HEK293 (cell line): ENCODE data around the gene LCN1.

ENCODE experiments used
- CTCF ChIA-PET: fragments of 350-600 bp; formaldehyde crosslinking; extraction: SDS; loops from one replicate; lab custom pipeline; 2021; ENCODE audit warnings: antibody characterized with exemption; lab: Yijun Ruan, JAX
- POLR2A ChIA-PET: fragments of 300-600 bp; formaldehyde crosslinking; extraction: SDS; loops from one replicate; lab custom pipeline; 2020; ENCODE audit warnings: antibody characterized with exemption, inconsistent platforms; lab: Yijun Ruan, JAX
- H3K27ac ChIP-seq: fragments of 200-500 bp; sonication (Bioruptor generic); 2 replicates; pipeline ENCODE4 v1.5.1; 2014; ENCODE audit warnings: low read depth, low read length, control low read depth, inconsistent platforms; ENCODE audit errors: extremely low read depth
- H3K36me3 ChIP-seq, 2 experiments: fragments of 200-500 bp in 1 of 2; sonication (Bioruptor generic) in 1 of 2; 1 replicate in 1 of 2; 2 replicates in 1 of 2; pipeline ENCODE4 v1.5.1; 2014 to 2017; ENCODE audit warnings: inconsistent platforms in 2 of 2, low read length in 2 of 2; ENCODE audit not compliant: control insufficient read depth in 2 of 2, insufficient read depth in 1 of 2
- H3K4me1 ChIP-seq: fragments of 200-500 bp; sonication (Bioruptor generic); 2 replicates; pipeline ENCODE4 v1.5.1; 2014; ENCODE audit warnings: mild to moderate bottlenecking, low read length, inconsistent platforms; ENCODE audit not compliant: control insufficient read depth, insufficient read depth
- H3K4me3 ChIP-seq: 2 replicates; pipeline ENCODE4 v1.5.1; 2011; ENCODE audit warnings: low read depth, mild to moderate bottlenecking, control low read depth, low read length, moderate library complexity
- H3K9me3 ChIP-seq: fragments of 200-500 bp; sonication (Bioruptor generic); 2 replicates; pipeline ENCODE4 v1.5.1; 2014; ENCODE audit warnings: low read depth, low read length, inconsistent platforms; ENCODE audit not compliant: control insufficient read depth, insufficient read depth
- GFI1B ChIP-seq: fragments of 450-650 bp; formaldehyde crosslinking; IDR thresholded peaks from 2 replicates; pipeline ENCODE4 v1.5.1; 2016; ENCODE audit warnings: missing biosample characterization, missing genetic modification characterization
- GLI4 ChIP-seq: fragments of 450-650 bp; formaldehyde crosslinking; IDR thresholded peaks from 2 replicates; pipeline ENCODE4 v1.5.1; 2016; ENCODE audit warnings: missing biosample characterization, missing genetic modification characterization
- IKZF3 ChIP-seq: fragments of 450-650 bp; IDR thresholded peaks from 2 replicates; pipeline ENCODE4 v1.5.0; 2018; ENCODE audit warnings: missing biosample characterization, mild to moderate bottlenecking, missing genetic modification characterization, moderate library complexity
- KLF7 ChIP-seq: fragments of 450-650 bp; formaldehyde crosslinking; IDR thresholded peaks from 2 replicates; pipeline ENCODE4 v1.5.1; 2016; ENCODE audit warnings: missing biosample characterization, missing genetic modification characterization, borderline replicate concordance
- KLF8 ChIP-seq: fragments of 450-650 bp; formaldehyde crosslinking; IDR thresholded peaks from 2 replicates; pipeline ENCODE4 v1.5.1; 2016; ENCODE audit warnings: missing biosample characterization, missing genetic modification characterization
- SP2 ChIP-seq: fragments of 450-650 bp; formaldehyde crosslinking; IDR thresholded peaks from 2 replicates; pipeline ENCODE4 v1.5.1; 2016; ENCODE audit warnings: missing biosample characterization, missing genetic modification characterization
- ZBTB21 ChIP-seq: fragments of 450-650 bp; formaldehyde crosslinking; IDR thresholded peaks from 2 replicates; pipeline ENCODE4 v1.5.1; 2017; ENCODE audit warnings: missing biosample characterization, missing genetic modification characterization
- ZEB2 ChIP-seq: fragments of 450-650 bp; formaldehyde crosslinking; IDR thresholded peaks from 2 replicates; pipeline ENCODE4 v1.5.1; 2016; ENCODE audit warnings: missing biosample characterization, missing genetic modification characterization
- ZNF10 ChIP-seq: fragments of 450-650 bp; formaldehyde crosslinking; IDR thresholded peaks from 2 replicates; pipeline ENCODE4 v1.5.1; 2017; ENCODE audit warnings: missing biosample characterization, missing genetic modification characterization
- ZNF169 ChIP-seq: fragments of 450-650 bp; formaldehyde crosslinking; IDR thresholded peaks from 2 replicates; pipeline ENCODE4 v1.5.1; 2016; ENCODE audit warnings: missing biosample characterization, missing genetic modification characterization
- ZNF274 ChIP-seq, 2 experiments: fragments of 200-500 bp in 1 of 2; fragments of 450-650 bp in 1 of 2; sonication (Bioruptor generic) in 1 of 2; formaldehyde crosslinking in 1 of 2; IDR thresholded peaks; 2 replicates each; pipeline versions ENCODE4 v1.5.1 to v1.6.1; 2014 to 2016; ENCODE audit warnings: borderline replicate concordance in 1 of 2, inconsistent platforms in 1 of 2, low read length in 1 of 2, missing biosample characterization in 1 of 2, missing genetic modification characterization in 1 of 2
- ZNF366 ChIP-seq: fragments of 450-650 bp; formaldehyde crosslinking; conservative IDR thresholded peaks from 2 replicates; pipeline ENCODE4 v1.5.1; 2016; ENCODE audit warnings: missing biosample characterization, missing genetic modification characterization
- ZNF473 ChIP-seq: fragments of 450-650 bp; formaldehyde crosslinking; IDR thresholded peaks from 2 replicates; pipeline ENCODE4 v1.5.1; 2017; ENCODE audit warnings: missing biosample characterization, missing genetic modification characterization
- ZNF514 ChIP-seq: fragments of 450-650 bp; formaldehyde crosslinking; IDR thresholded peaks from 2 replicates; pipeline ENCODE4 v1.5.1; 2016; ENCODE audit warnings: missing biosample characterization, missing genetic modification characterization
- ZNF585B ChIP-seq: fragments of 450-650 bp; formaldehyde crosslinking; IDR thresholded peaks from 2 replicates; pipeline ENCODE4 v1.5.1; 2016; ENCODE audit warnings: missing biosample characterization, missing genetic modification characterization
- ZNF670 ChIP-seq: fragments of 450-650 bp; formaldehyde crosslinking; IDR thresholded peaks from 2 replicates; pipeline ENCODE4 v1.5.1; 2016; ENCODE audit warnings: missing biosample characterization, missing genetic modification characterization, low read depth
- TF ChIP-seq, protein P1 (sequence below): fragments of 450-650 bp; formaldehyde crosslinking; IDR thresholded peaks from 2 replicates; pipeline ENCODE4 v1.5.1; 2016; ENCODE audit warnings: missing biosample characterization, missing genetic modification characterization, low read depth
- TF ChIP-seq, protein P2 (sequence below): fragments of 450-650 bp; formaldehyde crosslinking; IDR thresholded peaks from 2 replicates; pipeline ENCODE4 v1.5.1; 2017; ENCODE audit warnings: missing biosample characterization, missing genetic modification characterization
- TF ChIP-seq, protein P3 (sequence below): fragments of 450-650 bp; formaldehyde crosslinking; IDR thresholded peaks from 2 replicates; pipeline ENCODE4 v1.5.1; 2016; ENCODE audit warnings: missing biosample characterization, missing genetic modification characterization
- TF ChIP-seq, protein P4 (sequence below): fragments of 450-650 bp; formaldehyde crosslinking; optimal IDR thresholded peaks from 2 replicates; pipeline ENCODE3; 2016; ENCODE audit warnings: missing biosample characterization, mild to moderate bottlenecking, missing genetic modification characterization
- TF ChIP-seq, protein P5 (sequence below): fragments of 450-650 bp; formaldehyde crosslinking; IDR thresholded peaks from 2 replicates; pipeline ENCODE4 v1.5.1; 2016; ENCODE audit warnings: missing biosample characterization, missing genetic modification characterization

LCN1 gene

DNA sequence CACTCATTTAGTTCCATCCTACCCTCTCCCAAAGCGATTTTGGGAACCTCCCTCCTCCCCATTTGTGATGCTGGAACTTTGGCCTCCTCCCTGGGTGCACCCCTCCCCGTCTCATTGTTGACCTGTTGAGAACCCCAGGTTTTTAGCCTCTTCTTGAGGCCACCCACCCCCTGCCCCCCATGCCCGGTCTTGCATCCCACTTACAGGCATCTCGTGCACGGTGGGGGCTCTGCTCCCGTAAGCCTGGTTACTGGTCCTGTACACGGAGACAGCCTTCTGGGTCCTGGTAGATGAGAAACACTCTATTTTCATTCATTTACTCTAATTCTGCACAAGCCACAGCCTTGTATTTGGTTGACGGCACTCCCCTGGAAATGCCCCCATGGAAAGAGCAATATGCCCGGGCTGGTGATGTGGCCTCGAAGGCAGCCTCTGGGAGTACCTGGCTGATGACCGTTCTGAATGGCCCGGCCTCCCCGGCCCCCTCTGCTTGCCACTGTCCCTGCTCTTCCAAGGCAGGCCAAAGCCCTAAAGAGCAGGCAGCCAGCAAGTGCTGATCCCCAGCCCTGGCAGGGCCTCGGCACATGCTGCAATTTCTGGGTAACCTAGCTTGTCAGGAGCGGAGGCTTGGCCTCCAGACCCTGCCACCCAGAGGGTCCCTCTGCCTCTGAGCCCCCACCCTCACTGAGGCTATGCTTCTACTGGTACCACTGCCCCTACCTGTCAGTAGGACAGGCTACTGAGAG lies 22.7 kb upstream of the LCN1 start:
- no peak for TF ChIP-seq ZNF514 (tag by site-specific recombination)
- no peak for TF ChIP-seq ZNF10
- TF ChIP-seq ZNF366 (tag by site-specific recombination), result no peak
- TF ChIP-seq, protein P1, sequence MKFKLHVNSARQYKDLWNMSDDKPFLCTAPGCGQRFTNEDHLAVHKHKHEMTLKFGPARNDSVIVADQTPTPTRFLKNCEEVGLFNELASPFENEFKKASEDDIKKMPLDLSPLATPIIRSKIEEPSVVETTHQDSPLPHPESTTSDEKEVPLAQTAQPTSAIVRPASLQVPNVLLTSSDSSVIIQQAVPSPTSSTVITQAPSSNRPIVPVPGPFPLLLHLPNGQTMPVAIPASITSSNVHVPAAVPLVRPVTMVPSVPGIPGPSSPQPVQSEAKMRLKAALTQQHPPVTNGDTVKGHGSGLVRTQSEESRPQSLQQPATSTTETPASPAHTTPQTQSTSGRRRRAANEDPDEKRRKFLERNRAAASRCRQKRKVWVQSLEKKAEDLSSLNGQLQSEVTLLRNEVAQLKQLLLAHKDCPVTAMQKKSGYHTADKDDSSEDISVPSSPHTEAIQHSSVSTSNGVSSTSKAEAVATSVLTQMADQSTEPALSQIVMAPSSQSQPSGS (tag by site-specific recombination), result no peak
- TF ChIP-seq ZNF670 (tag by site-specific recombination), result no peak
- no peak for TF ChIP-seq IKZF3
- TF ChIP-seq ZNF169 (tag by site-specific recombination), result no peak
- TF ChIP-seq GFI1B (tag by site-specific recombination), result no peak
- TF ChIP-seq, protein P2, sequence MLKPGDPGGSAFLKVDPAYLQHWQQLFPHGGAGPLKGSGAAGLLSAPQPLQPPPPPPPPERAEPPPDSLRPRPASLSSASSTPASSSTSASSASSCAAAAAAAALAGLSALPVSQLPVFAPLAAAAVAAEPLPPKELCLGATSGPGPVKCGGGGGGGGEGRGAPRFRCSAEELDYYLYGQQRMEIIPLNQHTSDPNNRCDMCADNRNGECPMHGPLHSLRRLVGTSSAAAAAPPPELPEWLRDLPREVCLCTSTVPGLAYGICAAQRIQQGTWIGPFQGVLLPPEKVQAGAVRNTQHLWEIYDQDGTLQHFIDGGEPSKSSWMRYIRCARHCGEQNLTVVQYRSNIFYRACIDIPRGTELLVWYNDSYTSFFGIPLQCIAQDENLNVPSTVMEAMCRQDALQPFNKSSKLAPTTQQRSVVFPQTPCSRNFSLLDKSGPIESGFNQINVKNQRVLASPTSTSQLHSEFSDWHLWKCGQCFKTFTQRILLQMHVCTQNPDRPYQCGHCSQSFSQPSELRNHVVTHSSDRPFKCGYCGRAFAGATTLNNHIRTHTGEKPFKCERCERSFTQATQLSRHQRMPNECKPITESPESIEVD, result no peak
- no peak for TF ChIP-seq ZEB2 (tag by site-specific recombination)
- TF ChIP-seq KLF7 (tag by site-specific recombination), result no peak
- TF ChIP-seq, protein P3, sequence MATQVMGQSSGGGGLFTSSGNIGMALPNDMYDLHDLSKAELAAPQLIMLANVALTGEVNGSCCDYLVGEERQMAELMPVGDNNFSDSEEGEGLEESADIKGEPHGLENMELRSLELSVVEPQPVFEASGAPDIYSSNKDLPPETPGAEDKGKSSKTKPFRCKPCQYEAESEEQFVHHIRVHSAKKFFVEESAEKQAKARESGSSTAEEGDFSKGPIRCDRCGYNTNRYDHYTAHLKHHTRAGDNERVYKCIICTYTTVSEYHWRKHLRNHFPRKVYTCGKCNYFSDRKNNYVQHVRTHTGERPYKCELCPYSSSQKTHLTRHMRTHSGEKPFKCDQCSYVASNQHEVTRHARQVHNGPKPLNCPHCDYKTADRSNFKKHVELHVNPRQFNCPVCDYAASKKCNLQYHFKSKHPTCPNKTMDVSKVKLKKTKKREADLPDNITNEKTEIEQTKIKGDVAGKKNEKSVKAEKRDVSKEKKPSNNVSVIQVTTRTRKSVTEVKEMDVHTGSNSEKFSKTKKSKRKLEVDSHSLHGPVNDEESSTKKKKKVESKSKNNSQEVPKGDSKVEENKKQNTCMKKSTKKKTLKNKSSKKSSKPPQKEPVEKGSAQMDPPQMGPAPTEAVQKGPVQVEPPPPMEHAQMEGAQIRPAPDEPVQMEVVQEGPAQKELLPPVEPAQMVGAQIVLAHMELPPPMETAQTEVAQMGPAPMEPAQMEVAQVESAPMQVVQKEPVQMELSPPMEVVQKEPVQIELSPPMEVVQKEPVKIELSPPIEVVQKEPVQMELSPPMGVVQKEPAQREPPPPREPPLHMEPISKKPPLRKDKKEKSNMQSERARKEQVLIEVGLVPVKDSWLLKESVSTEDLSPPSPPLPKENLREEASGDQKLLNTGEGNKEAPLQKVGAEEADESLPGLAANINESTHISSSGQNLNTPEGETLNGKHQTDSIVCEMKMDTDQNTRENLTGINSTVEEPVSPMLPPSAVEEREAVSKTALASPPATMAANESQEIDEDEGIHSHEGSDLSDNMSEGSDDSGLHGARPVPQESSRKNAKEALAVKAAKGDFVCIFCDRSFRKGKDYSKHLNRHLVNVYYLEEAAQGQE (tag by site-specific recombination), result no peak
- no peak overlapping the region for H3K4me3 ChIP-seq
- H3K27ac ChIP-seq, result no peak overlapping the region
- peaks cover 0 to 20% of the 10 kb centered on the region in 2 experiments; a peak in 2 of 3 replicates for H3K36me3 ChIP-seq
- no peaks in the 10 kb centered on the region for H3K9me3 ChIP-seq
- ChIA-PET CTCF (interaction anchor here (0.8 to 1.2 kb wide), 2 partner anchors 8 to 86 kb away, joined by 3 to 5 read pairs; no protein-coding TSS in a partner anchor), POLR2A (interaction anchor here (0.9 kb wide), 2 partner anchors 18 to 30 kb away, joined by 3 to 6 read pairs; no protein-coding TSS in a partner anchor)
- peaks cover 5% of the 10 kb centered on the region; the same call in 1 of the 2 replicates for H3K4me1 ChIP-seq

DNA sequence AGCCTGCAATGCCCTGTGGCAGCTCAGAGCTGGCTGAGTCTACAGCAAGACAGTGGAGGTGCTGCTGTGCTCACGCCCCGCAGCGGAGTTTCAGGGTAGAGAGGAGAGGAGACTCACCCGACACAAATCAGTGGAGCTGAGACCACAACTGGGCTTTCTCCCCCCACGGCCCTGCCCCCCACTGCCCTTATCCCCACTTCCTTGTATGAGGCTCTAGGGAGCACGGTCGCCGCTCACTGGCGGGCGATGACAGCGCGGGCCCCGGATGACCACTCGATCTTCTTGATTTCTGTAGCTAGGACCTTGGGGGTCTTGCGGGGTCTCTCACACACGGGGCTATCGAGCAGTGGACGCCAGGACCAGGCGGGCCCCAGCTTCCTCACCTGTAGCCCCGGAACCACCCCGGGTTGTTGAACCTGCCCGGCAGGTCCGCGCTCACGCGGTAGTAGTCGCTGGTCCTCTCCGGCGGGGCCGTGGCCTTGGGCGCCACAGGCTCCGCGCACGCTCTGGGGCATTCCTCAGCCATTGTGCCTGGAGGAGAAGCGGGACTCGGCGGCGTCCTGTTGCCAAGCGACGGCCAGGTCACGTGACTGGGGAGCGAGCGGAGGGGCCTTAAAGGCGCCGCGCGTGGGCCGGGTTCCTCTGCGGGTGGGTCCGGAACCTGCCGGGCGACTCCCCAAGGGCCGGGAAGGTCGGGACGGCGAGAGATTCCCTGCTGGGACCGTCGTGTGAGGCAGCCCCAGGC lies 21.7 kb upstream of the LCN1 start:
- ChIA-PET POLR2A (interaction anchor here (0.6 to 1.4 kb wide), 4 partner anchors 19 to 81 kb away, joined by 3 to 7 read pairs (median 4); no protein-coding TSS in a partner anchor), CTCF (interaction anchor here (0.6 to 1.5 kb wide), 11 partner anchors 9 to 982 kb away, joined by 3 to 5 read pairs (median 3); no protein-coding TSS in a partner anchor)
- Histone ChIP-seq H3K36me3 (peaks cover 0 to 29% of the 10 kb centered on the region in 2 experiments; a peak in 2 of 3 replicates), H3K4me1 (peaks cover 5% of the 10 kb centered on the region; the same call in 1 of the 2 replicates), H3K4me3 (peak overlapping the region; percentile 87), H3K27ac (no peak overlapping the region; the same call in 1 of the 2 replicates), H3K9me3 (no peaks in the 10 kb centered on the region)
- peak; percentile 45; the same call in 1 of the 2 replicates for TF ChIP-seq ZBTB21
- TF ChIP-seq ZNF473 (tag by site-specific recombination), result no peak
- TF ChIP-seq, protein P4, sequence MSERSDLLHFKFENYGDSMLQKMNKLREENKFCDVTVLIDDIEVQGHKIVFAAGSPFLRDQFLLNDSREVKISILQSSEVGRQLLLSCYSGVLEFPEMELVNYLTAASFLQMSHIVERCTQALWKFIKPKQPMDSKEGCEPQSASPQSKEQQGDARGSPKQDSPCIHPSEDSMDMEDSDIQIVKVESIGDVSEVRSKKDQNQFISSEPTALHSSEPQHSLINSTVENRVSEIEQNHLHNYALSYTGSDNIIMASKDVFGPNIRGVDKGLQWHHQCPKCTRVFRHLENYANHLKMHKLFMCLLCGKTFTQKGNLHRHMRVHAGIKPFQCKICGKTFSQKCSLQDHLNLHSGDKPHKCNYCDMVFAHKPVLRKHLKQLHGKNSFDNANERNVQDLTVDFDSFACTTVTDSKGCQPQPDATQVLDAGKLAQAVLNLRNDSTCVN, result peak; percentile 45
- TF ChIP-seq KLF8, result peak; percentile 68
- TF ChIP-seq, protein P5, sequence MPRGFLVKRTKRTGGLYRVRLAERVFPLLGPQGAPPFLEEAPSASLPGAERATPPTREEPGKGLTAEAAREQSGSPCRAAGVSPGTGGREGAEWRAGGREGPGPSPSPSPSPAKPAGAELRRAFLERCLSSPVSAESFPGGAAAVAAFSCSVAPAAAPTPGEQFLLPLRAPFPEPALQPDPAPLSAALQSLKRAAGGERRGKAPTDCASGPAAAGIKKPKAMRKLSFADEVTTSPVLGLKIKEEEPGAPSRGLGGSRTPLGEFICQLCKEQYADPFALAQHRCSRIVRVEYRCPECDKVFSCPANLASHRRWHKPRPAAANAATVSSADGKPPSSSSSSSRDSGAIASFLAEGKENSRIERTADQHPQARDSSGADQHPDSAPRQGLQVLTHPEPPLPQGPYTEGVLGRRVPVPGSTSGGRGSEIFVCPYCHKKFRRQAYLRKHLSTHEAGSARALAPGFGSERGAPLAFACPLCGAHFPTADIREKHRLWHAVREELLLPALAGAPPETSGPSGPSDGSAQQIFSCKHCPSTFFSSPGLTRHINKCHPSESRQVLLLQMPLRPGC (tag by site-specific recombination), result peak; percentile 44; the same call in 1 of the 2 replicates
- no peak for TF ChIP-seq ZNF274 (IDR thresholded peaks at IDR 0.05; ENCODE audit: low read length)
- no peak for TF ChIP-seq ZNF274 (tag by site-specific recombination; IDR thresholded peaks at IDR 0.05; ENCODE audit: borderline replicate concordance)
- peak; percentile 16; the same call in 1 of the 2 replicates for TF ChIP-seq SP2 (tag by site-specific recombination)
- no peak for TF ChIP-seq GLI4 (tag by site-specific recombination)
- TF ChIP-seq ZNF585B (tag by site-specific recombination), result no peak
